HepG2 (cell line): ENCODE results near the gene PCNA. TPM values are rescaled to one million over a fixed set of nuclear protein-coding genes. Genes with fewer than 3 reads are reported as not detected.

Experiments used
- ATF1 ChIP-seq: IDR thresholded peaks from 2 replicates; pipeline ENCODE4 v1.6.1; 2016; ENCODE audit warnings: mild to moderate bottlenecking, control low read depth
- DNMT3B ChIP-seq: conservative IDR thresholded peaks from 2 replicates; pipeline ENCODE4 v1.6.1; 2016; ENCODE audit warnings: missing biosample characterization, control low read depth
- GPN1 ChIP-seq: sonication (generic); formaldehyde crosslinking; IDR thresholded peaks from 2 replicates; pipeline ENCODE4 v1.5.1; 2020; ENCODE audit warnings: missing genetic modification reagents, borderline replicate concordance
- MLLT10 ChIP-seq: sonication (generic); formaldehyde crosslinking; IDR thresholded peaks from 2 replicates; pipeline ENCODE4 v1.4.0; 2020; ENCODE audit warnings: missing genetic modification reagents
- MLXIP ChIP-seq: sonication (generic); formaldehyde crosslinking; IDR thresholded peaks from 2 replicates; pipeline ENCODE4 v1.9.0; 2021; ENCODE audit warnings: missing genetic modification reagents, borderline replicate concordance
- NBN ChIP-seq: fragments of 450-650 bp; conservative IDR thresholded peaks from 2 replicates; pipeline ENCODE4 v1.6.1; 2017
- SALL1 ChIP-seq: sonication (generic); formaldehyde crosslinking; IDR thresholded peaks from 2 replicates; pipeline ENCODE4 v1.8.0; 2022; ENCODE audit warnings: mild to moderate bottlenecking, missing genetic modification reagents
- SATB2 ChIP-seq: sonication (generic); formaldehyde crosslinking; IDR thresholded peaks from 2 replicates; pipeline ENCODE4 v1.5.0; 2020; ENCODE audit warnings: missing genetic modification reagents
- SMAD9 ChIP-seq: sonication (generic); formaldehyde crosslinking; IDR thresholded peaks from 2 replicates; pipeline ENCODE4 v1.5.1; 2020; ENCODE audit warnings: mild to moderate bottlenecking, missing genetic modification reagents
- SMC3 ChIP-seq: IDR thresholded peaks from 2 replicates; pipeline ENCODE4 v1.6.1; 2011; ENCODE audit warnings: low read length, improper control_type of control experiment
- SP2 ChIP-seq: sonication (generic); formaldehyde crosslinking; IDR thresholded peaks from 2 replicates; pipeline ENCODE4 v1.5.1; 2020; ENCODE audit warnings: mild to moderate bottlenecking, missing genetic modification reagents
- THAP8 ChIP-seq: sonication (generic); formaldehyde crosslinking; IDR thresholded peaks from 2 replicates; pipeline ENCODE4 v1.5.1; 2020; ENCODE audit warnings: missing genetic modification reagents, mild to moderate bottlenecking, borderline replicate concordance
- ZBTB2 ChIP-seq: sonication (generic); formaldehyde crosslinking; IDR thresholded peaks from 2 replicates; pipeline ENCODE4 v1.8.0; 2022; ENCODE audit warnings: low read depth, missing genetic modification reagents
- ZBTB34 ChIP-seq: sonication (generic); formaldehyde crosslinking; IDR thresholded peaks from 2 replicates; pipeline ENCODE4 v1.8.0; 2022; ENCODE audit warnings: mild to moderate bottlenecking, missing genetic modification reagents
- ZNF414 ChIP-seq: sonication (generic); formaldehyde crosslinking; IDR thresholded peaks from 2 replicates; pipeline ENCODE4 v1.5.0; 2020; ENCODE audit warnings: missing genetic modification reagents
- ZNF451 ChIP-seq: sonication (generic); formaldehyde crosslinking; IDR thresholded peaks from 2 replicates; pipeline ENCODE4 v1.5.0; 2020; ENCODE audit warnings: mild to moderate bottlenecking, missing genetic modification reagents
- ZNF501 ChIP-seq: sonication (generic); formaldehyde crosslinking; IDR thresholded peaks from 2 replicates; pipeline ENCODE4 v1.5.1; 2020; ENCODE audit warnings: mild to moderate bottlenecking, moderate library complexity, missing genetic modification reagents
- ZNF770 ChIP-seq: sonication (generic); formaldehyde crosslinking; IDR thresholded peaks from 2 replicates; pipeline ENCODE4 v1.5.0; 2020; ENCODE audit warnings: mild to moderate bottlenecking, missing genetic modification reagents
- polyA plus RNA-seq, 8 experiments: library from polyadenylated mRNA; depleted of rRNA in 3 of 8; stranded (reverse) in 7 of 8; unstranded in 1 of 8; fragments of >200 nt; fragmentation: Illumina TruSeq in 4 of 8; extraction: Trizol in 4 of 8; gene quantifications; 2 replicates each; pipeline versions ENCODE4 v1.2.1 to v1.2.3, GENCODE V29; 2011 to 2016; ENCODE audit warnings: low read depth in 4 of 8, missing spikeins in 1 of 8, mixed read lengths in 1 of 8; ENCODE audit not compliant: insufficient read depth in 1 of 8
- total RNA-seq, 5 experiments: library from RNA; depleted of rRNA; stranded (reverse); fragments of >200 nt; fragmentation: Illumina TruSeq; extraction: Trizol; gene quantifications; 2 replicates each; pipeline ENCODE4 v1.2.3, GENCODE V29; 2016; ENCODE audit warnings: low read depth in 1 of 5

PCNA gene
- total and polyA plus RNA-seq, 2 of the 13 experiments (the other 11 are each of a cell fraction or from before 2014, with no cell fraction given) = 229 to 655 TPM

GRCh38 chr20:5126512-5127203 is 6.9 kb upstream of the PCNA start, which contains the start of gene CDS2 (continued):
- TF ChIP-seq SMC3 = peak; percentile 97
- TF ChIP-seq NBN = no peak
- peak; percentile 99 for TF ChIP-seq ZNF501 (CRISPR knock-in tag)
- TF ChIP-seq DNMT3B (CRISPR knock-in tag) = 0 out of 2 replicates have a peak, but pooled peaks have one; percentile 89
- TF ChIP-seq THAP8 (CRISPR knock-in tag) = no peak
- TF ChIP-seq ZNF414 = peak; percentile 92
- peak; percentile 96 for TF ChIP-seq ZNF451
- peak; percentile 14; the same call in 1 of the 2 replicates for TF ChIP-seq GPN1 (CRISPR knock-in tag)
- TF ChIP-seq SMAD9 (CRISPR knock-in tag) = 0 out of 2 replicates have a peak, but pooled peaks have one; percentile 27
- no peak for TF ChIP-seq SATB2
- TF ChIP-seq SP2 (CRISPR knock-in tag) = peak; percentile 91
- TF ChIP-seq ZNF770 (CRISPR knock-in tag) = peak; percentile 76
- TF ChIP-seq ZBTB34 (CRISPR knock-in tag) = peak; percentile 90
- peak; percentile 52 for TF ChIP-seq ZBTB2
- peak; percentile 96 for TF ChIP-seq SALL1 (CRISPR knock-in tag)
- TF ChIP-seq ATF1 (CRISPR knock-in tag) = peak; percentile 64
- no peak for TF ChIP-seq MLLT10 (CRISPR knock-in tag)
- no peak for TF ChIP-seq MLXIP (CRISPR knock-in tag)
